Lung microvascular endothelial cell (primary cell): ENCODE data around the gene EIF4E1B. TPM values are rescaled to one million over a fixed set of nuclear protein-coding genes. Genes with fewer than 3 reads are reported as not detected.
"Not testable (repeated sequence)": the region's sequence is repeated elsewhere in the genome, so short reads cannot be mapped to it uniquely, and the experiment has no call there.

Experiments
- DNase-seq, 2 donors: peaks; one replicate each; pipeline versions ENCODE4 v3.0.0 to v3.0.0-alpha.2; 2010; ENCODE audit warnings: low read depth in 2 of 2
- total RNA-seq: library from RNA; depleted of rRNA; stranded (reverse); fragments of >200 nt; gene quantifications from 2 replicates; pipeline ENCODE4 v1.2.1, GENCODE V29; 2014

The EIF4E1B gene
- total RNA-seq, result not detected in 2 replicates

- peak; percentile 54 to 73 for DNase-seq
Measured at GRCh38 chr5:176629853-176630680, at the start of gene EIF4E1B, which contains the start of gene SNCB. EIF4E1B (plus strand) TSS chr5:176630675; CDS start chr5:176642788, 12,113 bp downstream. SNCB (minus strand) TSS chr5:176630534; CDS start chr5:176629654, 880 bp downstream.

- no peak for DNase-seq
Measured at GRCh38 chr5:176581361-176581760, 49.1 kb upstream of the EIF4E1B start.

GRCh38 chr5:176583076-176583475 is 47.4 kb upstream of the EIF4E1B start:
- DNase-seq, result no peak

GRCh38 chr5:176587398-176587797 is 43.1 kb upstream of the EIF4E1B start:
- no peak for DNase-seq

- DNase-seq, result no peak
Measured at GRCh38 chr5:176588297-176588696, 42.2 kb upstream of the EIF4E1B start.

GRCh38 chr5:176589039-176589769 is 41.3 kb upstream of the EIF4E1B start:
- no peak for DNase-seq

- DNase-seq, result no peak
Measured at GRCh38 chr5:176590035-176590717, 40.3 kb upstream of the EIF4E1B start.

- not testable (repeated sequence) for DNase-seq
Measured at GRCh38 chr5:176591667-176592066, 38.8 kb upstream of the EIF4E1B start.

GRCh38 chr5:176592573-176592972 is 37.9 kb upstream of the EIF4E1B start:
- DNase-seq, result no peak

GRCh38 chr5:176593273-176593869 is 37.1 kb upstream of the EIF4E1B start:
- no peak for DNase-seq

GRCh38 chr5:176594554-176594953 is 35.9 kb upstream of the EIF4E1B start:
- DNase-seq, result no peak

GRCh38 chr5:176595386-176595943 is 35.0 kb upstream of the EIF4E1B start:
- DNase-seq, result no peak

- no peak for DNase-seq
Measured at GRCh38 chr5:176596069-176596644, 34.3 kb upstream of the EIF4E1B start.

GRCh38 chr5:176596689-176597416 is 33.6 kb upstream of the EIF4E1B start:
- peak; percentile 50 to 76 for DNase-seq

GRCh38 chr5:176597417-176598389 is 32.8 kb upstream of the EIF4E1B start:
- no peak for DNase-seq

GRCh38 chr5:176599749-176600430 is 30.6 kb upstream of the EIF4E1B start:
- not testable (repeated sequence) for DNase-seq

- no peak for DNase-seq
Measured at GRCh38 chr5:176601901-176602482, 28.5 kb upstream of the EIF4E1B start.

GRCh38 chr5:176603091-176603490 is 27.4 kb upstream of the EIF4E1B start:
- no peak for DNase-seq
